CD4-positive, alpha-beta T cell (primary cell): ENCODE data around the gene CAPS. TPM values are rescaled to one million over a fixed set of nuclear protein-coding genes. Genes with fewer than 3 reads are reported as not detected.
A peak's percentile ranks its signal among the peaks of the same experiment; 100 is the strongest.

Experiments
- ATAC-seq: fragments of 200-7000 bp; cut with Tn5 transposase; one replicate; pipeline ENCODE4 v1.10.0; 2022; ENCODE audit warnings: mild to moderate bottlenecking; ENCODE audit not compliant: poor library complexity
- CTCF ChIA-PET: fragments of 350-600 bp; sonication (Branson Sonifier 250); formaldehyde crosslinking; loops from one replicate; lab custom pipeline; 2021; ENCODE audit warnings: antibody characterized with exemption, inconsistent platforms; lab: Charles Lee
- POLR2A ChIA-PET: fragments of 350-600 bp; sonication (Branson Sonifier 250); formaldehyde crosslinking; loops from one replicate; lab custom pipeline; 2021; ENCODE audit warnings: antibody characterized with exemption, inconsistent platforms; lab: Charles Lee
- DNase-seq, 14 experiments: peaks; one replicate each; pipeline ENCODE4 v3.0.0-alpha.2; 2013 to 2020; ENCODE audit warnings: mixed read lengths in 2 of 14
- H3K27ac ChIP-seq, 2 donors: one replicate each; pipeline versions ENCODE4 v1.5.1 to v1.7.0; 2013; ENCODE audit warnings: low read length in 2 of 2, low read depth in 1 of 2, mild to moderate bottlenecking in 1 of 2
- H3K27me3 ChIP-seq, 2 experiments: 1 replicate in 1 of 2; 2 replicates in 1 of 2; pipeline versions ENCODE4 v1.6.1 to v1.7.0; 2013; ENCODE audit warnings: low read length in 2 of 2, control low read depth in 1 of 2, mild to moderate bottlenecking in 1 of 2, moderate library complexity in 1 of 2; ENCODE audit not compliant: insufficient read depth in 2 of 2, control insufficient read depth in 1 of 2
- H3K36me3 ChIP-seq: one replicate; pipeline ENCODE4 v1.6.1; 2013; ENCODE audit warnings: low read length, control low read depth; ENCODE audit not compliant: insufficient read depth
- H3K4me1 ChIP-seq: one replicate; pipeline ENCODE4 v1.6.1; 2013; ENCODE audit warnings: low read length, control low read depth; ENCODE audit not compliant: insufficient read depth
- H3K4me3 ChIP-seq: one replicate; pipeline ENCODE4 v1.5.1; 2013; ENCODE audit warnings: mild to moderate bottlenecking, low read length, moderate library complexity
- H3K9me3 ChIP-seq, 2 experiments: 1 replicate in 1 of 2; 2 replicates in 1 of 2; pipeline versions ENCODE4 v1.6.1 to v1.7.0; 2013; ENCODE audit warnings: low read length in 2 of 2, mild to moderate bottlenecking in 2 of 2, control low read depth in 1 of 2, moderate library complexity in 1 of 2; ENCODE audit not compliant: control insufficient read depth in 1 of 2, insufficient read depth in 1 of 2
- H3K27ac Mint-ChIP-seq: one replicate; pipeline ENCODE4 v1.8.0; 2020; ENCODE audit warnings: mixed read lengths
- H3K27me3 Mint-ChIP-seq: one replicate; pipeline ENCODE4 v1.8.0; 2021; ENCODE audit warnings: mixed read lengths
- H3K36me3 Mint-ChIP-seq: one replicate; pipeline ENCODE4 v1.8.0; 2021; ENCODE audit warnings: low read depth, mixed read lengths
- H3K4me1 Mint-ChIP-seq: one replicate; pipeline ENCODE4 v1.8.0; 2021; ENCODE audit warnings: low read depth, mixed read lengths
- H3K4me3 Mint-ChIP-seq: one replicate; pipeline ENCODE4 v1.8.0; 2020; ENCODE audit warnings: mild to moderate bottlenecking, mixed read lengths
- H3K9me3 Mint-ChIP-seq: one replicate; pipeline ENCODE4 v1.8.0; 2020; ENCODE audit warnings: mixed read lengths
- intact Hi-C, 2 experiments: fragments of 100-400 bp; cut with DNase I in 1 of 2; cut with micrococcal nuclease in 1 of 2; formaldehyde crosslinking; loops; one replicate each; pipeline versions ENCODE4 v1.15.1 to v1.9.0; 2023 to 2025; cut with DNase I, micrococcal nuclease
- total RNA-seq, 174 experiments: library from RNA in 2 of 174; stranded (reverse) in 2 of 174; gene quantifications; one replicate each; pipeline ENCODE4 v1.2.3 and lab custom pipeline; 2021 to 2026
- TF ChIP-seq, protein P1 (sequence below): fragments of 200-600 bp; IDR thresholded peaks from one replicate; pipeline ENCODE4 v1.8.0; 2022; ENCODE audit warnings: antibody characterized with exemption, mild to moderate bottlenecking

Gene CAPS
- total RNA-seq, 2 experiments from 2014 or later, result 43.2 to 44.2 TPM

DNA sequence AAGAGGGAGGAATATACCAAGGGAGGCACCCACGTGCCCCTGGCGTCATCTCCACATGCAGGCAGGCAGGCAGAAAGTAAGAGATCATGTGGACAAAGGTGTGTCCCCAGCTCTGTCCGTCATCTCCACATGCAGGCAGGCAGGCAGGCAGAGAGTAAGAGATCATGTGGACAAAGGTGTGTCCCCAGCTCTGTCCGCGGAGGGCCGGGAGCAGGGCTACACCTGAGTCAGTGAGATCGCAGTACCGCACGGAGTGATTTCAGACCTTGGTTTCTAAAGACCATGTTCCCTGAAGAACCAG, 22.2 kb downstream of the CAPS start:
- H3K4me3 ChIP-seq, result no peak overlapping the region
- H3K9me3 Mint-ChIP-seq, result no peaks in the 10 kb centered on the region
- no peak overlapping the region for H3K4me3 Mint-ChIP-seq
- H3K27ac ChIP-seq, result no peak overlapping the region
- H3K4me1 Mint-ChIP-seq, result no peaks in the 10 kb centered on the region
- ChIA-PET CTCF (no interaction called here), POLR2A (interaction anchor here (1.7 to 1.9 kb wide), 3 partner anchors 16 to 33 kb away, joined by 3 to 5 read pairs (median 4); partner anchors contain the start of gene NDUFA11)
- intact Hi-C loops, result no loop called here
- no peaks in the 10 kb centered on the region for H3K4me1 ChIP-seq
- no peaks in the 10 kb centered on the region for H3K27me3 ChIP-seq
- H3K27me3 Mint-ChIP-seq, result no peaks in the 10 kb centered on the region
- no peaks in the 10 kb centered on the region for H3K9me3 ChIP-seq
- ATAC-seq (no peak), DNase-seq (no peak)
- H3K36me3 Mint-ChIP-seq, result peaks cover 88% of the 10 kb centered on the region
- H3K36me3 ChIP-seq, result peaks cover 87% of the 10 kb centered on the region
- TF ChIP-seq, protein P1, sequence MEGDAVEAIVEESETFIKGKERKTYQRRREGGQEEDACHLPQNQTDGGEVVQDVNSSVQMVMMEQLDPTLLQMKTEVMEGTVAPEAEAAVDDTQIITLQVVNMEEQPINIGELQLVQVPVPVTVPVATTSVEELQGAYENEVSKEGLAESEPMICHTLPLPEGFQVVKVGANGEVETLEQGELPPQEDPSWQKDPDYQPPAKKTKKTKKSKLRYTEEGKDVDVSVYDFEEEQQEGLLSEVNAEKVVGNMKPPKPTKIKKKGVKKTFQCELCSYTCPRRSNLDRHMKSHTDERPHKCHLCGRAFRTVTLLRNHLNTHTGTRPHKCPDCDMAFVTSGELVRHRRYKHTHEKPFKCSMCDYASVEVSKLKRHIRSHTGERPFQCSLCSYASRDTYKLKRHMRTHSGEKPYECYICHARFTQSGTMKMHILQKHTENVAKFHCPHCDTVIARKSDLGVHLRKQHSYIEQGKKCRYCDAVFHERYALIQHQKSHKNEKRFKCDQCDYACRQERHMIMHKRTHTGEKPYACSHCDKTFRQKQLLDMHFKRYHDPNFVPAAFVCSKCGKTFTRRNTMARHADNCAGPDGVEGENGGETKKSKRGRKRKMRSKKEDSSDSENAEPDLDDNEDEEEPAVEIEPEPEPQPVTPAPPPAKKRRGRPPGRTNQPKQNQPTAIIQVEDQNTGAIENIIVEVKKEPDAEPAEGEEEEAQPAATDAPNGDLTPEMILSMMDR, result no peak
- H3K27ac Mint-ChIP-seq, result no peak overlapping the region

DNA sequence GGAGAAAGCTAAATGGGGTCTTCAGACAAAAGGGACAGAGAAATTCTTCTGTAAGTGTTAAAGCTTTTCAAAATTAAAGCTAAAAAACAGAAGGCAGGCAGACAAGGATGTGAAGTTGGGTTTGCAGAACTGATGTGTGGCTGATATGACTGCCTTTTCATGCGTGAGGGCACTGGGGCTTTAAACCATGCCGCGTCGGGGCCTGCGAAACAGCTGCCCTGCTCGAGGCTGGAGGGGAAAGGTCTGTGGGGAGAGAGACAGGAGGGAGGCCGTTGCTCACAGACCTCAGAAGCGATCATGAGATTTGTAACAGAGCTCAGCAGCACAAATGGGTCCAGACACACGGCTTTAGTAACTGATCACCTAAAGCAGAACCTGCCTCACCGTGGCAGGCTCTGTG, 23.5 kb downstream of the CAPS start:
- POLR2A ChIA-PET, result no interaction called here
- Mint-ChIP-seq H3K4me1 (no peaks in the 10 kb centered on the region), H3K27ac (peak overlapping the region; percentile 50), H3K36me3 (peaks cover 88% of the 10 kb centered on the region), H3K27me3 (no peaks in the 10 kb centered on the region), H3K4me3 (no peak overlapping the region), H3K9me3 (no peaks in the 10 kb centered on the region)
- Histone ChIP-seq H3K4me1 (no peaks in the 10 kb centered on the region), H3K27ac (no peak overlapping the region), H3K9me3 (no peaks in the 10 kb centered on the region), H3K4me3 (no peak overlapping the region), H3K27me3 (no peaks in the 10 kb centered on the region), H3K36me3 (peaks cover 83% of the 10 kb centered on the region)
- no peak for DNase-seq
- intact Hi-C loops, result no loop called here
- TF ChIP-seq, protein P1, result no peak
- ATAC-seq, result no peak
- CTCF ChIA-PET, result interaction anchor here (1.4 kb wide), 1 partner anchor 30 kb away, joined by 4 read pairs; no protein-coding TSS in a partner anchor

- H3K27ac Mint-ChIP-seq, result no peak overlapping the region
- TF ChIP-seq, protein P1, result no peak
- H3K4me3 ChIP-seq, result no peak overlapping the region
- POLR2A ChIA-PET, result no interaction called here
- H3K27me3 Mint-ChIP-seq, result no peaks in the 10 kb centered on the region
- H3K36me3 ChIP-seq, result peaks cover 61% of the 10 kb centered on the region
- no peaks in the 10 kb centered on the region for H3K9me3 ChIP-seq
- intact Hi-C loops, result no loop called here
- H3K9me3 Mint-ChIP-seq, result no peaks in the 10 kb centered on the region
- peaks cover 9% of the 10 kb centered on the region for H3K4me1 ChIP-seq
- no peak overlapping the region for H3K4me3 Mint-ChIP-seq
- H3K27ac ChIP-seq, result no peak overlapping the region
- peaks cover 11% of the 10 kb centered on the region for H3K4me1 Mint-ChIP-seq
- no peaks in the 10 kb centered on the region for H3K27me3 ChIP-seq
- peaks cover 76% of the 10 kb centered on the region for H3K36me3 Mint-ChIP-seq
- no peak for DNase-seq
- no peak for ATAC-seq
- CTCF ChIA-PET, result no interaction called here
These were observed 26.5 kb downstream of the CAPS start for GRCh38 chr19:5940260-5941208.
